HepG2 (cell line): ENCODE data around the gene NFATC3. TPM values are rescaled to one million over a fixed set of nuclear protein-coding genes. Genes with fewer than 3 reads are reported as not detected.

Source experiments
- ARHGAP35 ChIP-seq: sonication (generic); formaldehyde crosslinking; IDR thresholded peaks from 2 replicates; pipeline ENCODE4 v1.9.0; 2022; ENCODE audit warnings: mild to moderate bottlenecking, inconsistent platforms, moderate library complexity, missing genetic modification reagents, borderline replicate concordance
- ARNTL ChIP-seq: sonication (generic); formaldehyde crosslinking; IDR thresholded peaks from 2 replicates; pipeline ENCODE4 v1.4.0; 2020; ENCODE audit warnings: mild to moderate bottlenecking, missing genetic modification reagents
- BRD4 ChIP-seq: sonication (generic); formaldehyde crosslinking; IDR thresholded peaks from 2 replicates; pipeline ENCODE4 v1.4.0; 2020; ENCODE audit warnings: missing genetic modification reagents
- DMAP1 ChIP-seq: IDR thresholded peaks from 2 replicates; pipeline ENCODE4 v1.6.1; 2016
- FLYWCH1 ChIP-seq: sonication (generic); formaldehyde crosslinking; IDR thresholded peaks from 2 replicates; pipeline ENCODE4 v1.8.1; 2023; ENCODE audit warnings: mild to moderate bottlenecking, missing genetic modification reagents
- HNF1A ChIP-seq, 2 experiments: sonication (generic) in 1 of 2; formaldehyde crosslinking in 1 of 2; IDR thresholded peaks; 2 replicates each; pipeline versions ENCODE4 v1.4.0 to v1.6.1; 2016 to 2020; ENCODE audit warnings: borderline replicate concordance in 1 of 2, low read depth in 1 of 2, mild to moderate bottlenecking in 1 of 2, missing genetic modification reagents in 1 of 2
- KLF11 ChIP-seq: IDR thresholded peaks from 2 replicates; pipeline ENCODE4 v1.6.1; 2016; ENCODE audit warnings: missing compliant biosample characterization
- LRRFIP1 ChIP-seq: sonication (generic); formaldehyde crosslinking; conservative IDR thresholded peaks from 2 replicates; pipeline ENCODE4 v1.4.0; 2020; ENCODE audit warnings: missing genetic modification reagents
- PRDM4 ChIP-seq: sonication (generic); formaldehyde crosslinking; IDR thresholded peaks from 2 replicates; pipeline ENCODE4 v1.9.0; 2021; ENCODE audit warnings: missing genetic modification reagents, borderline replicate concordance
- TEF ChIP-seq: sonication (generic); formaldehyde crosslinking; IDR thresholded peaks from 2 replicates; pipeline ENCODE4 v1.5.0; 2020; ENCODE audit warnings: missing genetic modification reagents
- THRA ChIP-seq: sonication (generic); formaldehyde crosslinking; IDR thresholded peaks from 2 replicates; pipeline ENCODE4 v1.4.0; 2020; ENCODE audit warnings: missing genetic modification reagents, borderline replicate concordance
- ZNF484 ChIP-seq: sonication (generic); formaldehyde crosslinking; IDR thresholded peaks from 2 replicates; pipeline ENCODE4 v1.5.1; 2020; ENCODE audit warnings: mild to moderate bottlenecking, low read depth, missing genetic modification reagents, borderline replicate concordance
- ZSCAN20 ChIP-seq: sonication (generic); formaldehyde crosslinking; IDR thresholded peaks from 2 replicates; pipeline ENCODE4 v1.4.0; 2020; ENCODE audit warnings: missing genetic modification reagents, mild to moderate bottlenecking, borderline replicate concordance
- polyA plus RNA-seq, 8 experiments: library from polyadenylated mRNA; depleted of rRNA in 3 of 8; stranded (reverse) in 7 of 8; unstranded in 1 of 8; fragments of >200 nt; fragmentation: Illumina TruSeq in 4 of 8; extraction: Trizol in 4 of 8; gene quantifications; 2 replicates each; pipeline versions ENCODE4 v1.2.1 to v1.2.3, GENCODE V29; 2011 to 2016; ENCODE audit warnings: low read depth in 4 of 8, missing spikeins in 1 of 8, mixed read lengths in 1 of 8; ENCODE audit not compliant: insufficient read depth in 1 of 8
- total RNA-seq, 5 experiments: library from RNA; depleted of rRNA; stranded (reverse); fragments of >200 nt; fragmentation: Illumina TruSeq; extraction: Trizol; gene quantifications; 2 replicates each; pipeline ENCODE4 v1.2.3, GENCODE V29; 2016; ENCODE audit warnings: low read depth in 1 of 5

NFATC3 gene
- total and polyA plus RNA-seq, 2 of the 13 experiments (the other 11 are each of a cell fraction or from before 2014, with no cell fraction given), result 52.6 to 62.7 TPM

- TF ChIP-seq FLYWCH1 (CRISPR knock-in tag) (no peak), PRDM4 (no peak), LRRFIP1 (no peak), TEF (CRISPR knock-in tag) (no peak), KLF11 (no peak; the same call in 1 of the 2 replicates), BRD4 (CRISPR knock-in tag) (no peak; the same call in 1 of the 2 replicates), ARHGAP35 (CRISPR knock-in tag) (no peak; the same call in 1 of the 2 replicates), ZNF484 (CRISPR knock-in tag) (no peak), HNF1A (IDR thresholded peaks at IDR 0.05; ENCODE audit: low read depth) (no peak), HNF1A (CRISPR knock-in tag; IDR thresholded peaks at IDR 0.05; ENCODE audit: borderline replicate concordance) (peak; percentile 35; the same call in 1 of the 2 replicates), ARNTL (CRISPR knock-in tag) (peak; percentile 53), DMAP1 (CRISPR knock-in tag) (peak; percentile 77), THRA (CRISPR knock-in tag) (peak; percentile 50; the same call in 1 of the 2 replicates), ZSCAN20 (CRISPR knock-in tag) (peak; percentile 68; the same call in 1 of the 2 replicates)
Observed at GRCh38 chr16:68244903-68245853, 160.0 kb downstream of the NFATC3 start, which contains the start of gene PLA2G15 (continued).
